Measurements from ENCODE around the gene ICAM5. TPM values are rescaled to one million over a fixed set of nuclear protein-coding genes. Genes with fewer than 3 reads are reported as not detected.
A peak's percentile ranks its signal among the peaks of the same experiment; 100 is the strongest.

ICAM5 gene
- total and polyA plus RNA-seq, 9 of the 15 experiments (the other 6 are each of a cell fraction or from before 2014, with no cell fraction given), result 0.10 to 114 (median 13.7) TPM

DNA sequence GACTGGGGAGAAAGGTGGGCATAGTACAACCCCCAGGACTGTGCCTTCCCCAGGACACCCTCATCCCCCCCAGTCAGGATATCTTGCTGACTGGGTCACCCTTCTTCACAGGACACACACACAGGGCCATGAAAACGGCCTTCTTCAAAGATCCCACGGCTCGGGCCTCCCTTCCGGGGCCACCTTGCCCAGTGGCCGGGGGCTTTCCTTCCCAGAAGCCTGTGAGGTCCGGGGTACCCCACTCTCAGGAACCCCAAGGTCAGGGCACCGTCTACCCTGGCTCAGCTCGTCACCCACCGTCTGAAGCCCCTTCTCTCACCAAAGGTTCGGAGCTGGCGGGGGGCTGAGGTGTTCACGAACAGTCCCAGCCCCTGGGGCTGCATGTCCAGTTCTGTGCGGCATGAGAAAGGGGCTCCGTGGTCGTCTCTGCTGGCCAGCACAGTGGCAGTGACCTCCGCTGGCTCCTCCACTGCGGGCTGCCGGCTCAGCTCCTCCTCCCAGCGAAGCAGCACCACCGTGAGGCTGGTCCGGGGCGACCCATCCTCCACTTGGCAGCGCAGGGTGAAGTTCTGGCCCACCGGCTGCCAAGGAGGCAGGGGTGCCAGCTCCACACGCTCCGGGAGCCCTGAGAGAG lies 45.7 kb downstream of the ICAM5 start:
- ChIA-PET POLR2A (interaction anchor here (0.5 to 3.9 kb wide), 6 partner anchors 9 to 46 kb away, joined by 3 to 29 read pairs (median 9); partner anchors contain the start of genes ICAM5 and TYK2), CTCF (ENCODE audit: low intra/inter-chr PET ratio) (no interaction called here)
- no TSS peak for BruUV-seq (replicated peaks)
- no peak for FAIRE-seq
- ATAC-seq, result no peak
- Histone ChIP-seq H3K9ac (ENCODE audit: insufficient read depth in 1 of 2, low read depth in 2 of 2, low read length in 2 of 2) (peak overlapping the region; percentile 51 to 99), H3K9me1 (ENCODE audit: control insufficient read depth, insufficient read depth, low read length) (no peaks in the 10 kb centered on the region), H2AFZ (ENCODE audit: low read depth, low read length) (peak overlapping the region; percentile 81), H3K4me2 (ENCODE audit: insufficient read depth, low read length) (peak overlapping the region; percentile 92), H3K27ac (ENCODE audit: extremely low read depth, low read depth, low read length) (peak overlapping the region; percentile 45; the same call in 2 of the 3 replicates), H3K27me3 (ENCODE audit: control insufficient read depth in 2 of 2, insufficient read depth in 2 of 2, low read length in 2 of 2) (no peaks in the 10 kb centered on the region), H3K36me3 (ENCODE audit: control insufficient read depth, insufficient read depth, low read length) (peaks cover 17% of the 10 kb centered on the region), H3K9me3 (replicated peaks; ENCODE audit: control insufficient read depth, insufficient read depth, low read depth, low read length) (no peaks in the 10 kb centered on the region), H3K4me1 (replicated peaks in 1 of 2; ENCODE audit: control insufficient read depth in 2 of 2, insufficient read depth in 2 of 2, low read length in 2 of 2) (peaks cover 15 to 44% of the 10 kb centered on the region in 2 experiments; a peak in 4 of 5 replicates), H4K20me1 (replicated peaks; ENCODE audit: control insufficient read depth, insufficient read depth, low read length) (peaks cover 10% of the 10 kb centered on the region; the same call in 1 of the 2 replicates), H3K4me3 (peak overlapping the region; percentile 93), H3K79me2 (ENCODE audit: control insufficient read depth, insufficient read depth, low read length) (peaks cover 49% of the 10 kb centered on the region)
- no peak for DNase-seq (ENCODE audit: extremely low read depth in 1 of 4, low spot score in 3 of 4)
- intact Hi-C loops (cut with micrococcal nuclease), result loop anchor here (2.0 kb wide), 2 partner anchors 45 to 53 kb away; partner anchors contain the start of gene TYK2
- in situ Hi-C loops (cut with MboI), result no loop called here
- 51% methylated on average over 21 of the region's 26 CpGs for WGBS (ENCODE audit: insufficient coverage, low coverage, missing lambda C conversion rate)
- TF ChIP-seq PCBP1 (IDR thresholded peaks at IDR 0.05; ENCODE audit: low read depth, low read length, poor library complexity, severe bottlenecking) (peak; percentile 61), HNRNPH1 (optimal IDR thresholded peaks at IDR 0.05; ENCODE audit: low read depth, low read length) (no peak), SMARCC2 (IDR thresholded peaks at IDR 0.05; ENCODE audit: low read depth) (no peak), ZNF121 (CRISPR knock-in tag; conservative IDR thresholded peaks at IDR 0.05) (0 out of 2 replicates have a peak, but pooled peaks have one; percentile 15), CTCF (IDR thresholded peaks at IDR 0.05 in 2 of 3, conservative IDR thresholded peaks at IDR 0.05 in 1 of 3; ENCODE audit: insufficient read depth in 2 of 3, low read depth in 1 of 3, low read length in 3 of 3) (peak in 2 of 3 experiments; percentile 32 to 37; a peak in 3 of 6 replicates), CHD4 (IDR thresholded peaks at IDR 0.05; ENCODE audit: insufficient read depth, insufficient replicate concordance, low read depth, low read length, poor library complexity, severe bottlenecking) (no peak), RBM14 (IDR thresholded peaks at IDR 0.05; ENCODE audit: borderline replicate concordance, insufficient read depth, low read depth, low read length) (0 out of 2 replicates have a peak, but pooled peaks have one; percentile 70), CBX1 (IDR thresholded peaks at IDR 0.05; ENCODE audit: low read depth) (no peak), ZNF12 (CRISPR knock-in tag; IDR thresholded peaks at IDR 0.05) (0 out of 2 replicates have a peak, but pooled peaks have one; percentile 26)
- TF ChIP-seq, protein P1, sequence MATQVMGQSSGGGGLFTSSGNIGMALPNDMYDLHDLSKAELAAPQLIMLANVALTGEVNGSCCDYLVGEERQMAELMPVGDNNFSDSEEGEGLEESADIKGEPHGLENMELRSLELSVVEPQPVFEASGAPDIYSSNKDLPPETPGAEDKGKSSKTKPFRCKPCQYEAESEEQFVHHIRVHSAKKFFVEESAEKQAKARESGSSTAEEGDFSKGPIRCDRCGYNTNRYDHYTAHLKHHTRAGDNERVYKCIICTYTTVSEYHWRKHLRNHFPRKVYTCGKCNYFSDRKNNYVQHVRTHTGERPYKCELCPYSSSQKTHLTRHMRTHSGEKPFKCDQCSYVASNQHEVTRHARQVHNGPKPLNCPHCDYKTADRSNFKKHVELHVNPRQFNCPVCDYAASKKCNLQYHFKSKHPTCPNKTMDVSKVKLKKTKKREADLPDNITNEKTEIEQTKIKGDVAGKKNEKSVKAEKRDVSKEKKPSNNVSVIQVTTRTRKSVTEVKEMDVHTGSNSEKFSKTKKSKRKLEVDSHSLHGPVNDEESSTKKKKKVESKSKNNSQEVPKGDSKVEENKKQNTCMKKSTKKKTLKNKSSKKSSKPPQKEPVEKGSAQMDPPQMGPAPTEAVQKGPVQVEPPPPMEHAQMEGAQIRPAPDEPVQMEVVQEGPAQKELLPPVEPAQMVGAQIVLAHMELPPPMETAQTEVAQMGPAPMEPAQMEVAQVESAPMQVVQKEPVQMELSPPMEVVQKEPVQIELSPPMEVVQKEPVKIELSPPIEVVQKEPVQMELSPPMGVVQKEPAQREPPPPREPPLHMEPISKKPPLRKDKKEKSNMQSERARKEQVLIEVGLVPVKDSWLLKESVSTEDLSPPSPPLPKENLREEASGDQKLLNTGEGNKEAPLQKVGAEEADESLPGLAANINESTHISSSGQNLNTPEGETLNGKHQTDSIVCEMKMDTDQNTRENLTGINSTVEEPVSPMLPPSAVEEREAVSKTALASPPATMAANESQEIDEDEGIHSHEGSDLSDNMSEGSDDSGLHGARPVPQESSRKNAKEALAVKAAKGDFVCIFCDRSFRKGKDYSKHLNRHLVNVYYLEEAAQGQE (IDR thresholded peaks at IDR 0.05; ENCODE audit: borderline replicate concordance), result peak; percentile 9; the same call in 1 of the 2 replicates
- TF ChIP-seq, protein P1 (CRISPR knock-in tag; IDR thresholded peaks at IDR 0.05; ENCODE audit: low read depth), result no peak

All from K562 (cell line).